SK-N-SH (cell line): ENCODE data around the gene SUPT3H. TPM values are rescaled to one million over a fixed set of nuclear protein-coding genes. Genes with fewer than 3 reads are reported as not detected.

ENCODE experiments used
- CTCF ChIA-PET: fragments of 300-600, 350-600 bp; formaldehyde crosslinking; extraction: SDS; loops from one replicate; lab custom pipeline; 2021; lab: Yijun Ruan, JAX
- POLR2A ChIA-PET: fragments of 350-600 bp; sonication (Branson Sonifier 250); formaldehyde crosslinking; extraction: SDS; loops from one replicate; lab custom pipeline; 2020; ENCODE audit warnings: antibody characterized with exemption, inconsistent platforms; lab: Yijun Ruan, JAX
- DNase-seq: peaks from one replicate; pipeline ENCODE4 v3.0.0; 2012
- H2AFZ ChIP-seq: fragments of 200-600 bp; sonication (generic); 2 replicates; pipeline ENCODE4 v1.8.1; 2016; ENCODE audit warnings: antibody characterized with exemption, mild to moderate bottlenecking, low read depth
- H3F3A ChIP-seq: fragments of 200-600 bp; sonication (generic); replicated peaks from 2 replicates; pipeline ENCODE3; 2016; ENCODE audit warnings: antibody characterized with exemption, mild to moderate bottlenecking; ENCODE audit not compliant: insufficient read depth
- H3K27ac ChIP-seq, 2 experiments: fragments of 200-500 bp in 1 of 2; fragments of 200-600 bp in 1 of 2; sonication (Bioruptor generic) in 1 of 2; sonication (generic), shearing (Covaris generic) in 1 of 2; 2 replicates each; pipeline versions ENCODE4 v1.5.1 to v1.6.1; 2014 to 2016; ENCODE audit warnings: low read depth in 2 of 2, inconsistent platforms in 1 of 2, low read length in 1 of 2, mild to moderate bottlenecking in 1 of 2, mixed read lengths in 1 of 2
- H3K27me3 ChIP-seq: fragments of 200-600 bp; sonication (generic), shearing (Covaris generic); 2 replicates; pipeline ENCODE4 v1.6.1; 2016; ENCODE audit warnings: mixed run types; ENCODE audit not compliant: insufficient read depth
- H3K36me3 ChIP-seq, 2 experiments: fragments of 200-500 bp in 1 of 2; fragments of 200-600 bp in 1 of 2; sonication (Bioruptor generic) in 1 of 2; sonication (generic) in 1 of 2; replicated peaks in 1 of 2; 2 replicates each; pipeline versions ENCODE3 to v1.5.1; 2014 to 2016; ENCODE audit warnings: low read length in 1 of 2, mild to moderate bottlenecking in 1 of 2; ENCODE audit not compliant: insufficient read depth in 2 of 2, control insufficient read depth in 1 of 2
- H3K4me1 ChIP-seq, 2 experiments: fragments of 200-500 bp in 1 of 2; fragments of 200-600 bp in 1 of 2; sonication (Bioruptor generic) in 1 of 2; sonication (generic), shearing (Covaris generic) in 1 of 2; 2 replicates each; pipeline versions ENCODE4 v1.5.1 to v1.6.1; 2014 to 2016; ENCODE audit warnings: low read depth in 1 of 2, low read length in 1 of 2, mixed run types in 1 of 2; ENCODE audit not compliant: insufficient read depth in 2 of 2, control insufficient read depth in 1 of 2
- H3K4me2 ChIP-seq: fragments of 200-600 bp; sonication (generic), shearing (Covaris generic); 2 replicates; pipeline ENCODE4 v1.6.1; 2017; ENCODE audit warnings: mixed run types
- H3K4me3 ChIP-seq, 2 experiments: fragments of 200-500 bp in 1 of 2; fragments of 200-600 bp in 1 of 2; sonication (Bioruptor generic) in 1 of 2; sonication (generic), shearing (Covaris generic) in 1 of 2; 2 replicates each; pipeline versions ENCODE4 v1.5.1 to v1.8.1; 2014 to 2016; ENCODE audit warnings: low read depth in 2 of 2, inconsistent platforms in 1 of 2, low read length in 1 of 2, mild to moderate bottlenecking in 1 of 2, mixed read lengths in 1 of 2, moderate library complexity in 1 of 2
- H3K79me2 ChIP-seq: fragments of 200-600 bp; sonication (generic); 2 replicates; pipeline ENCODE4 v1.8.1; 2017; ENCODE audit warnings: mild to moderate bottlenecking; ENCODE audit not compliant: insufficient read depth
- H3K9ac ChIP-seq: fragments of 200-600 bp; sonication (generic); 2 replicates; pipeline ENCODE4 v1.6.1; 2017; ENCODE audit warnings: mixed run types
- H3K9me2 ChIP-seq: fragments of 200-600 bp; sonication (generic); 2 replicates; pipeline ENCODE4 v1.6.1; 2017; ENCODE audit warnings: mixed run types
- H3K9me3 ChIP-seq: fragments of 200-600 bp; sonication (generic); 2 replicates; pipeline ENCODE4 v1.6.1; 2017; ENCODE audit warnings: mixed run types, mild to moderate bottlenecking, moderate library complexity
- H4K20me1 ChIP-seq: fragments of 200-600 bp; sonication (generic); 2 replicates; pipeline ENCODE4 v1.6.1; 2017; ENCODE audit warnings: mild to moderate bottlenecking, mixed run types; ENCODE audit not compliant: insufficient read depth
- EZH2phosphoT487 ChIP-seq: fragments of 200-600 bp; sonication (generic); IDR thresholded peaks from 2 replicates; pipeline ENCODE4 v1.6.1; 2017; ENCODE audit warnings: low read depth, mixed run types, mild to moderate bottlenecking, antibody characterized with exemption, moderate library complexity, borderline replicate concordance
- FOXJ3 ChIP-seq: sonication (generic); formaldehyde crosslinking; IDR thresholded peaks from 2 replicates; pipeline ENCODE4 v1.5.1; 2020; ENCODE audit warnings: mild to moderate bottlenecking, missing genetic modification reagents
- GABPA ChIP-seq: IDR thresholded peaks from 2 replicates; pipeline ENCODE4 v1.4.0; 2012; ENCODE audit warnings: low read depth, mild to moderate bottlenecking
- GATA2 ChIP-seq: sonication (generic); formaldehyde crosslinking; IDR thresholded peaks from 2 replicates; pipeline ENCODE4 v1.5.0; 2020; ENCODE audit warnings: mild to moderate bottlenecking, missing genetic modification reagents
- IRF3 ChIP-seq: fragments of 150-350 bp; IDR thresholded peaks from 2 replicates; pipeline ENCODE4 v1.6.1; 2016; ENCODE audit warnings: mild to moderate bottlenecking, low read depth, low read length
- MAX ChIP-seq: IDR thresholded peaks from 2 replicates; pipeline ENCODE4 v1.4.0; 2012; ENCODE audit warnings: low read depth
- MEF2A ChIP-seq: IDR thresholded peaks from 2 replicates; pipeline ENCODE4 v1.4.0; 2012; ENCODE audit warnings: low read depth, borderline replicate concordance
- POLR2AphosphoS5 ChIP-seq: IDR thresholded peaks from 2 replicates; pipeline ENCODE4 v1.6.1; 2012; ENCODE audit warnings: low read depth, low read length
- REST ChIP-seq: IDR thresholded peaks from 2 replicates; pipeline ENCODE4 v1.6.1; 2012; ENCODE audit warnings: mild to moderate bottlenecking, low read depth, low read length, moderate library complexity
- RXRA ChIP-seq: IDR thresholded peaks from 2 replicates; pipeline ENCODE4 v1.4.0; 2012; ENCODE audit warnings: low read depth, mild to moderate bottlenecking, borderline replicate concordance
- SIN3A ChIP-seq: IDR thresholded peaks from 2 replicates; pipeline ENCODE4 v1.6.1; 2012; ENCODE audit warnings: low read depth, mild to moderate bottlenecking, low read length, moderate library complexity, borderline replicate concordance
- TAF1 ChIP-seq: IDR thresholded peaks from 2 replicates; pipeline ENCODE4 v1.6.1; 2012; ENCODE audit warnings: low read depth, mild to moderate bottlenecking, low read length, moderate library complexity, borderline replicate concordance
- USF2 ChIP-seq: fragments of 150-350 bp; IDR thresholded peaks from 2 replicates; pipeline ENCODE4 v1.6.1; 2017; ENCODE audit warnings: antibody characterized with exemption, low read length, low read depth, borderline replicate concordance
- WGBS: methylation state at CpG from one replicate; pipeline ENCODE4 v1.1.6; 2017; ENCODE audit warnings: low lambda C conversion rate; 5-methylcytosine and 5-hydroxymethylcytosine counted together
- polyA plus RNA-seq, 3 experiments: library from polyadenylated mRNA; depleted of rRNA; stranded (reverse); fragments of >200 nt; gene quantifications; 2 replicates each; pipeline ENCODE4 v1.2.3, GENCODE V29; 2012

The SUPT3H gene
- polyA plus RNA-seq, 1 of the 3 experiments (the other 2 are of a cell fraction): 10.9 TPM

GRCh38 chr6:45256697-45257695 is 120.7 kb downstream of the SUPT3H start:
- Histone ChIP-seq H3F3A (no peaks in the 10 kb centered on the region), H2AFZ (no peak overlapping the region), H3K27me3 (no peaks in the 10 kb centered on the region), H3K79me2 (no peaks in the 10 kb centered on the region), H3K4me3 (no peak overlapping the region), H3K36me3 (no peaks in the 10 kb centered on the region), H3K4me2 (no peak overlapping the region), H3K4me1 (no peaks in the 10 kb centered on the region; a peak in 2 of 4 replicates), H3K9ac (no peak overlapping the region), H3K9me2 (no peaks in the 10 kb centered on the region), H3K9me3 (no peaks in the 10 kb centered on the region), H4K20me1 (no peaks in the 10 kb centered on the region), H3K27ac (no peak overlapping the region)
- DNase-seq: no peak
- WGBS: 89% methylated on average over 9 of the region's 9 CpGs
- POLR2A ChIA-PET: no interaction called here
- TF ChIP-seq IRF3 (no peak), POLR2AphosphoS5 (no peak), FOXJ3 (CRISPR knock-in tag) (no peak), RXRA (no peak), USF2 (no peak), SIN3A (no peak), GABPA (no peak), TAF1 (no peak), MEF2A (no peak), MAX (no peak), REST (no peak), EZH2phosphoT487 (no peak), GATA2 (no peak)
- CTCF ChIA-PET: no interaction called here
